OCI-LY7 (cell line): ENCODE results near the gene PEX10.

ENCODE experiments used
- CTCF ChIP-seq: fragments of 200-600 bp; sonication (generic); conservative IDR thresholded peaks from 2 replicates; pipeline ENCODE4 v1.5.1; 2014; ENCODE audit warnings: mild to moderate bottlenecking, antibody characterized with exemption, low read length, moderate library complexity, mixed read lengths
- EZH2phosphoT487 ChIP-seq: fragments of 200-600 bp; sonication (generic); IDR thresholded peaks from 2 replicates; pipeline ENCODE4 v1.6.1; 2018; ENCODE audit warnings: low read depth, borderline replicate concordance, mild to moderate bottlenecking, mixed run types, antibody characterized with exemption, low read length, moderate library complexity, mixed read lengths

DNA sequence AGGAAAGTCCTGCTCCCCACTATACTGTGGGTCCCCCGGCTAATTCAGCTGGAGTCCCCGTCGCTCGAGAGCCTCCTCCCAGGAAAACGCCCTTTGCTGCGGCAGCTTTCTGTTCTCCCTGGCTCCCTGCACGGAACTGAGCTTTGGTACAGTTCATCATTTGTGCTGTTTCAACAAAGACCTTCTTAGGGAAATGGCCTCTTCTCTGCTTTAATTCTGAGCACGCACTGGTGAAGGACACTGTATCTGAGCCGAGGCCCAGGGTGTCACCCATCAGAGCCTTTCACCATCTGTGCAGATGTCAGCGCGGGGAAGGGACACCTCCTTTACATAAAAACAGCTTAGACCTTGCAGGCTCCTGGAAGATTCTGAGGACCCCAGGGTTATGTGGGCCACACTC lies 13.5 kb upstream of the PEX10 start:
- TF ChIP-seq CTCF: no peak
- no peak for TF ChIP-seq EZH2phosphoT487
